PFSK-1 (cell line): Measurements from ENCODE around the gene EFNA5.

Experiments used
- POLR2AphosphoS5 ChIP-seq: IDR thresholded peaks from 2 replicates; pipeline ENCODE4 v1.6.1; 2012; ENCODE audit warnings: low read depth, mild to moderate bottlenecking, control low read depth, low read length, moderate library complexity
- SIN3A ChIP-seq: IDR thresholded peaks from 2 replicates; pipeline ENCODE4 v1.6.1; 2012; ENCODE audit warnings: mild to moderate bottlenecking, low read length, moderate library complexity, borderline replicate concordance; ENCODE audit not compliant: insufficient read depth
- TF ChIP-seq, protein P1 (sequence below), 2 experiments: IDR thresholded peaks; 2 replicates each; pipeline versions ENCODE4 v1.6.1 to v1.8.0; 2011 to 2012; ENCODE audit warnings: low read depth in 2 of 2, low read length in 2 of 2, control low read depth in 1 of 2, inconsistent platforms in 1 of 2, mild to moderate bottlenecking in 1 of 2, moderate library complexity in 1 of 2; ENCODE audit not compliant: insufficient read depth in 1 of 2

DNA sequence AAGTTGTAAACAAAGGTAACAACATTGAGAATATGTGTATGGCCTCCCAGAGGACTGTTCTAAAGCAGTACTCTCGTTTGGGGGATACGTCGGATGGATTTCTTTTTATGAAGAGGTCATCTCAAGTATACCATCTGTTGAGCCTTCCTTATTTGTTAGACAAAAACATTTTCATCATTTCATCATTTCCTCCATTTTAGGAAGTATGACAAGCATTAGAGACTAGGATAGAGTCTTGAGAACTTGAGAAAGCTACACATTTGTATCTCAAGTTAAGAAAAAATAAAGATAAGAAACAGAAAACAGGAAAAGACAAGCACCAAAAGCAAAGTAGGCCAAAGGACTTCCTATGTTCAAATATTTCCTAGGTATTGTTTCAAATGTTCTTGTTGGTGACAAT, 307.0 kb downstream of the EFNA5 start:
- no peak for TF ChIP-seq POLR2AphosphoS5
- TF ChIP-seq, protein P1, sequence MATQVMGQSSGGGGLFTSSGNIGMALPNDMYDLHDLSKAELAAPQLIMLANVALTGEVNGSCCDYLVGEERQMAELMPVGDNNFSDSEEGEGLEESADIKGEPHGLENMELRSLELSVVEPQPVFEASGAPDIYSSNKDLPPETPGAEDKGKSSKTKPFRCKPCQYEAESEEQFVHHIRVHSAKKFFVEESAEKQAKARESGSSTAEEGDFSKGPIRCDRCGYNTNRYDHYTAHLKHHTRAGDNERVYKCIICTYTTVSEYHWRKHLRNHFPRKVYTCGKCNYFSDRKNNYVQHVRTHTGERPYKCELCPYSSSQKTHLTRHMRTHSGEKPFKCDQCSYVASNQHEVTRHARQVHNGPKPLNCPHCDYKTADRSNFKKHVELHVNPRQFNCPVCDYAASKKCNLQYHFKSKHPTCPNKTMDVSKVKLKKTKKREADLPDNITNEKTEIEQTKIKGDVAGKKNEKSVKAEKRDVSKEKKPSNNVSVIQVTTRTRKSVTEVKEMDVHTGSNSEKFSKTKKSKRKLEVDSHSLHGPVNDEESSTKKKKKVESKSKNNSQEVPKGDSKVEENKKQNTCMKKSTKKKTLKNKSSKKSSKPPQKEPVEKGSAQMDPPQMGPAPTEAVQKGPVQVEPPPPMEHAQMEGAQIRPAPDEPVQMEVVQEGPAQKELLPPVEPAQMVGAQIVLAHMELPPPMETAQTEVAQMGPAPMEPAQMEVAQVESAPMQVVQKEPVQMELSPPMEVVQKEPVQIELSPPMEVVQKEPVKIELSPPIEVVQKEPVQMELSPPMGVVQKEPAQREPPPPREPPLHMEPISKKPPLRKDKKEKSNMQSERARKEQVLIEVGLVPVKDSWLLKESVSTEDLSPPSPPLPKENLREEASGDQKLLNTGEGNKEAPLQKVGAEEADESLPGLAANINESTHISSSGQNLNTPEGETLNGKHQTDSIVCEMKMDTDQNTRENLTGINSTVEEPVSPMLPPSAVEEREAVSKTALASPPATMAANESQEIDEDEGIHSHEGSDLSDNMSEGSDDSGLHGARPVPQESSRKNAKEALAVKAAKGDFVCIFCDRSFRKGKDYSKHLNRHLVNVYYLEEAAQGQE (IDR thresholded peaks at IDR 0.05; ENCODE audit: insufficient read depth in 1 of 2, low read depth in 2 of 2, low read length in 2 of 2): no peak
- no peak for TF ChIP-seq SIN3A
